ENCODE data around the gene KCNQ1. TPM values are rescaled to one million over a fixed set of nuclear protein-coding genes. Genes with fewer than 3 reads are reported as not detected.

The KCNQ1 gene
- total RNA-seq, 2 donors from 2014 or later, result 38.9 to 46.1 TPM

GRCh38 chr11:2834503-2835273 lies 389.9 kb downstream of the KCNQ1 start:
- intact Hi-C loops (cut with DNase I), result no loop called here
- Histone ChIP-seq H3K9me3 (no peaks in the 10 kb centered on the region), H3K4me3 (no peak overlapping the region), H3K27ac (no peak overlapping the region), H3K36me3 (replicated peaks in 1 of 2; ENCODE audit: insufficient read depth in 1 of 2, low read depth in 2 of 2) (no peaks in the 10 kb centered on the region), H3K27me3 (no peaks in the 10 kb centered on the region), H3K4me1 (peaks cover 7% of the 10 kb centered on the region)
- TF ChIP-seq, protein P1, sequence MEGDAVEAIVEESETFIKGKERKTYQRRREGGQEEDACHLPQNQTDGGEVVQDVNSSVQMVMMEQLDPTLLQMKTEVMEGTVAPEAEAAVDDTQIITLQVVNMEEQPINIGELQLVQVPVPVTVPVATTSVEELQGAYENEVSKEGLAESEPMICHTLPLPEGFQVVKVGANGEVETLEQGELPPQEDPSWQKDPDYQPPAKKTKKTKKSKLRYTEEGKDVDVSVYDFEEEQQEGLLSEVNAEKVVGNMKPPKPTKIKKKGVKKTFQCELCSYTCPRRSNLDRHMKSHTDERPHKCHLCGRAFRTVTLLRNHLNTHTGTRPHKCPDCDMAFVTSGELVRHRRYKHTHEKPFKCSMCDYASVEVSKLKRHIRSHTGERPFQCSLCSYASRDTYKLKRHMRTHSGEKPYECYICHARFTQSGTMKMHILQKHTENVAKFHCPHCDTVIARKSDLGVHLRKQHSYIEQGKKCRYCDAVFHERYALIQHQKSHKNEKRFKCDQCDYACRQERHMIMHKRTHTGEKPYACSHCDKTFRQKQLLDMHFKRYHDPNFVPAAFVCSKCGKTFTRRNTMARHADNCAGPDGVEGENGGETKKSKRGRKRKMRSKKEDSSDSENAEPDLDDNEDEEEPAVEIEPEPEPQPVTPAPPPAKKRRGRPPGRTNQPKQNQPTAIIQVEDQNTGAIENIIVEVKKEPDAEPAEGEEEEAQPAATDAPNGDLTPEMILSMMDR (IDR thresholded peaks at IDR 0.05), result no peak
- TF ChIP-seq POLR2A (IDR thresholded peaks at IDR 0.05), result no peak
- ATAC-seq (no peak), DNase-seq (no peak)
- WGBS, 2 donors, result 73 to 90% methylated on average over 2 to 15 of the region's 16 CpGs

- intact Hi-C loops (cut with DNase I), result no loop called here
- no peak for DNase-seq
- H3K36me3 ChIP-seq (replicated peaks in 1 of 2; ENCODE audit: insufficient read depth in 1 of 2, low read depth in 2 of 2), result no peaks in the 10 kb centered on the region
- ATAC-seq, result no peak
- no peak for TF ChIP-seq POLR2A (IDR thresholded peaks at IDR 0.05)
- TF ChIP-seq, protein P1 (IDR thresholded peaks at IDR 0.05), result no peak
- WGBS, 2 donors, result 81 to 100% methylated on average over 4 to 6 of the region's 6 CpGs
- no peaks in the 10 kb centered on the region for H3K27me3 ChIP-seq
- H3K4me3 ChIP-seq, result no peak overlapping the region
- H3K4me1 ChIP-seq, result peaks cover 7% of the 10 kb centered on the region
- no peaks in the 10 kb centered on the region for H3K9me3 ChIP-seq
- no peak overlapping the region for H3K27ac ChIP-seq
These were observed 390.5 kb downstream of the KCNQ1 start for GRCh38 chr11:2835296-2835695.

DNA sequence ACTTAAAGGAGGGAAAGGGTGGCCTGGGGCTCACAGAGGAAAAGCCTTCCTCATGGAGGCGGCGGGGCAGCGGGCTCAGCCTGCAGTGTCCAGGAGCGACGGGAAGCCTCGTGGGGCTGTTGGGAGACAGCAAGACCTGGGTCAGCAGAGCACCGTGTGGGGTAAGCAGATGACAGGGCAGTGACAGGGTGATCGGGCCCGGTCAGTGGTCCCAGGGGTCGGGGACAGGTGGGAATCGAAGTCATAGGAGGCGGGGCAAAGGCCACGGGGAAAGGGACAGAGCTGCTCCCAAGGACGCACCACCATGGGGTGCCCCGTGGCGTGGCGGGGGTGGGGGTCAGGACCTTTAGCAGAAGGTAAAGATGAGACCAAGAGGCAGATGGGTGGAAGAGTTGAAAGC lies 390.9 kb downstream of the KCNQ1 start:
- peaks cover 7% of the 10 kb centered on the region for H3K4me1 ChIP-seq
- no peaks in the 10 kb centered on the region for H3K27me3 ChIP-seq
- no peaks in the 10 kb centered on the region for H3K9me3 ChIP-seq
- TF ChIP-seq POLR2A (IDR thresholded peaks at IDR 0.05), result no peak
- TF ChIP-seq, protein P1 (IDR thresholded peaks at IDR 0.05), result no peak
- intact Hi-C loops (cut with DNase I), result no loop called here
- DNase-seq (no peak), ATAC-seq (no peak)
- no peak overlapping the region for H3K4me3 ChIP-seq
- H3K36me3 ChIP-seq (replicated peaks in 1 of 2; ENCODE audit: insufficient read depth in 1 of 2, low read depth in 2 of 2), result no peaks in the 10 kb centered on the region
- no peak overlapping the region for H3K27ac ChIP-seq
- 89% methylated on average over 15 to 17 of the region's 17 CpGs for WGBS, 2 donors

DNA sequence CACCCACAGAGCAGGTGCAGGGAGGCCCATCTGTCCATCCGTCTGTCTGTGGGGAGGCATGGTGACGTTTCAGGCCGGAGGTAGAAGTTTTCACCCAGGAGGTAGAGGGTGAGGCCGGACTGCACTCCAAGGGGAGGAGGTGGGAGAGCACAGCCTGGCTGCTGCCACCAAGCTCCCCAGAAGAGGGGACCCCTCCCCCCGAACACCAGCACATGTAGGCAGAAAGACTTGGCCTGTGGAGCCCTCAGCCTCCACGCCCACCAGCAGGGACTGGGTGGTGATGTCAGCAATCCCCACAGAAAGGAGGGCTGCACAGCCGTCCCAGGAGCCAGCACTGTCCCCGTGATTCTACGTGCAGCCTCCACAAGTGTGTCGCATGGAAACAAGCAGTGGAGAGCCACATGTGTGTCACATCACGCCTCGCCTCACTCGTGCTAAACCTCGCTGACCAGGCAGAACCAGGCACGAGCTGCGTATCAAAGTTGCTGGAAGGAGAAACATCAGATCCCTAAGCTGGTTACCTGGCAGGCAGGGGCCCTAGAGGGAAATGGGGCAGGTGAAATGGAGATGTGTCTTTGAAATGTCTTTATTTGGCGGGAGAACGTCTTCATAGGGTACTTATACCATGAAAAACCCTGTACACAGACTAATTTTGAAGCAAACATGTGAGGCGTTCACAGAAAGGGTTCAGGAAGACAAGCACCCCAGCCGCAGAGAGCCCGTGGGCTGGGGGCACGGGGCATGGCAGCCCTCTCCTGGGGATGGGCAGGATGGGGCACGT lies 391.7 kb downstream of the KCNQ1 start:
- intact Hi-C loops (cut with DNase I), result no loop called here

More for the DNA sequence above, 391.7 kb downstream of the KCNQ1 start:
- no peak overlapping the region for H3K4me3 ChIP-seq
- WGBS, 2 donors, result 89 to 93% methylated on average over 16 to 23 of the region's 23 CpGs
- H3K4me1 ChIP-seq, result peaks cover 7% of the 10 kb centered on the region
- DNase-seq, result peak in 2 of 4 donors; percentile 22 to 34
- no peaks in the 10 kb centered on the region for H3K9me3 ChIP-seq
- TF ChIP-seq, protein P1 (IDR thresholded peaks at IDR 0.05), result no peak
- no peak for TF ChIP-seq POLR2A (IDR thresholded peaks at IDR 0.05)
- ATAC-seq, result no peak
- H3K27me3 ChIP-seq, result no peaks in the 10 kb centered on the region
- no peak overlapping the region for H3K27ac ChIP-seq
- H3K36me3 ChIP-seq (replicated peaks in 1 of 2; ENCODE audit: insufficient read depth in 1 of 2, low read depth in 2 of 2), result no peaks in the 10 kb centered on the region

Data from body of pancreas (tissue), 4 donors.